CD14-positive monocyte (primary cell): ENCODE data around the gene CTBP2. TPM values are rescaled to one million over a fixed set of nuclear protein-coding genes. Genes with fewer than 3 reads are reported as not detected.

Experiments
- DNase-seq, 3 donors: peaks; one replicate each; pipeline ENCODE4 v3.0.0-alpha.2; 2011 to 2022
- H2AFZ ChIP-seq: 2 replicates; pipeline ENCODE4 v1.6.0; 2012; ENCODE audit warnings: mild to moderate bottlenecking, low read depth, low read length, inconsistent platforms; ENCODE audit not compliant: insufficient read depth, poor library complexity, severe bottlenecking
- H3K27ac ChIP-seq, 2 donors: 1 replicate in 1 of 2; 2 replicates in 1 of 2; pipeline ENCODE4 v1.5.1; 2012 to 2013; ENCODE audit warnings: low read length in 2 of 2, control low read depth in 1 of 2, inconsistent platforms in 1 of 2, low read depth in 1 of 2, mild to moderate bottlenecking in 1 of 2
- H3K27me3 ChIP-seq, 2 donors: one replicate each; pipeline versions ENCODE4 v1.6.0 to v1.6.1; 2011 to 2013; ENCODE audit warnings: low read length in 2 of 2; ENCODE audit not compliant: control insufficient read depth in 2 of 2, insufficient read depth in 2 of 2
- H3K36me3 ChIP-seq, 2 donors: replicated peaks in 1 of 2; 1 replicate in 1 of 2; 2 replicates in 1 of 2; pipeline versions ENCODE4 v1.5.1 to v1.6.1; 2012 to 2013; ENCODE audit warnings: low read length in 2 of 2, control low read depth in 1 of 2, inconsistent platforms in 1 of 2, mild to moderate bottlenecking in 1 of 2; ENCODE audit not compliant: insufficient read depth in 2 of 2, control insufficient read depth in 1 of 2
- H3K4me1 ChIP-seq, 2 donors: 1 replicate in 1 of 2; 2 replicates in 1 of 2; pipeline versions ENCODE4 v1.5.1 to v1.6.1; 2012 to 2013; ENCODE audit warnings: low read length in 2 of 2, control low read depth in 1 of 2, inconsistent platforms in 1 of 2, mild to moderate bottlenecking in 1 of 2, moderate library complexity in 1 of 2; ENCODE audit not compliant: insufficient read depth in 2 of 2, control insufficient read depth in 1 of 2
- H3K4me2 ChIP-seq: replicated peaks from 2 replicates; pipeline ENCODE3; 2012; ENCODE audit warnings: low read length, moderate library complexity, mild to moderate bottlenecking; ENCODE audit not compliant: poor library complexity, severe bottlenecking; ENCODE audit errors: extremely low read depth
- H3K4me3 ChIP-seq, 3 experiments: fragments of 200-600 bp in 1 of 3; sonication (generic) in 1 of 3; replicated peaks in 1 of 3; 1 replicate in 2 of 3; 2 replicates in 1 of 3; pipeline ENCODE4 v1.5.1; 2011 to 2013; ENCODE audit warnings: low read length in 3 of 3, mild to moderate bottlenecking in 3 of 3, control low read depth in 2 of 3, low read depth in 2 of 3, inconsistent platforms in 1 of 3, moderate library complexity in 1 of 3
- H3K79me2 ChIP-seq: 2 replicates; pipeline ENCODE4 v1.6.0; 2012; ENCODE audit warnings: mild to moderate bottlenecking, control low read depth, inconsistent platforms, low read length, moderate library complexity; ENCODE audit not compliant: insufficient read depth
- H3K9ac ChIP-seq: 2 replicates; pipeline ENCODE4 v1.6.0; 2017; ENCODE audit warnings: low read length, mild to moderate bottlenecking; ENCODE audit not compliant: insufficient read depth, poor library complexity, severe bottlenecking
- H3K9me3 ChIP-seq, 2 donors: replicated peaks in 1 of 2; 1 replicate in 1 of 2; 2 replicates in 1 of 2; pipeline versions ENCODE4 v1.5.1 to v1.6.1; 2012 to 2013; ENCODE audit warnings: low read length in 2 of 2, control low read depth in 1 of 2; ENCODE audit not compliant: control insufficient read depth in 1 of 2, insufficient read depth in 1 of 2
- H4K20me1 ChIP-seq: 2 replicates; pipeline ENCODE4 v1.6.0; 2012; ENCODE audit warnings: mild to moderate bottlenecking, low read length, control low read depth, moderate library complexity; ENCODE audit not compliant: insufficient read depth
- H3K27ac Mint-ChIP-seq, 7 donors: one replicate each; pipeline ENCODE4 v1.8.0; 2020; ENCODE audit warnings: mild to moderate bottlenecking in 7 of 7, mixed read lengths in 7 of 7, moderate library complexity in 6 of 7, inconsistent platforms in 2 of 7
- H3K27me3 Mint-ChIP-seq, 3 donors: one replicate each; pipeline ENCODE4 v1.8.0; 2021 to 2022; ENCODE audit warnings: low read depth in 3 of 3, mild to moderate bottlenecking in 3 of 3, mixed read lengths in 3 of 3, moderate library complexity in 3 of 3, inconsistent platforms in 1 of 3
- H3K36me3 Mint-ChIP-seq, 2 donors: one replicate each; pipeline ENCODE4 v1.8.0; 2020; ENCODE audit warnings: mixed read lengths in 2 of 2, inconsistent platforms in 1 of 2, mild to moderate bottlenecking in 1 of 2
- H3K4me1 Mint-ChIP-seq: one replicate; pipeline ENCODE4 v1.8.0; 2020; ENCODE audit warnings: mild to moderate bottlenecking, mixed read lengths
- H3K4me3 Mint-ChIP-seq, 2 donors: one replicate each; pipeline ENCODE4 v1.8.0; 2020; ENCODE audit warnings: mild to moderate bottlenecking in 2 of 2, mixed read lengths in 2 of 2, moderate library complexity in 1 of 2
- H3K9me3 Mint-ChIP-seq, 7 donors: one replicate each; pipeline ENCODE4 v1.8.0; 2020 to 2022; ENCODE audit warnings: mixed read lengths in 7 of 7, mild to moderate bottlenecking in 6 of 7, moderate library complexity in 6 of 7, inconsistent platforms in 2 of 7
- CTCF ChIP-seq: fragments of 200-600 bp; IDR thresholded peaks from one replicate; pipeline ENCODE4 v1.8.0; 2022; ENCODE audit warnings: antibody characterized with exemption, mild to moderate bottlenecking
- WGBS: methylation state at CpG from one replicate; pipeline ENCODE4 v1.1.5; 2013; ENCODE audit warnings: missing lambda C conversion rate; ENCODE audit not compliant: insufficient coverage; 5-methylcytosine and 5-hydroxymethylcytosine counted together
- intact Hi-C, 2 donors: fragments of 100-400 bp; cut with micrococcal nuclease; formaldehyde crosslinking; loops; one replicate each; pipeline versions ENCODE4 v1.15.0 to v1.15.1; 2023
- polyA plus RNA-seq, 3 donors: library from polyadenylated mRNA; depleted of rRNA in 1 of 3; unstranded in 2 of 3; stranded (reverse) in 1 of 3; fragments of 300-500 nt in 2 of 3; fragments of >200 nt in 1 of 3; fragmentation: Illumina TruSeq in 2 of 3; gene quantifications; 1 replicate in 2 of 3; 2 replicates in 1 of 3; pipeline ENCODE4 v1.2.3, GENCODE V29; 2012 to 2021

CTBP2 gene
- polyA plus RNA-seq, 3 donors: 40.9 to 87.1 (median 41.1) TPM

GRCh38 chr10:125081931-125082330, 78.4 kb downstream of the CTBP2 start:
- Mint-ChIP-seq H3K27ac (peak overlapping the region in 1 of 7 donors; percentile 16), H3K27me3 (no peaks in the 10 kb centered on the region), H3K36me3 (peaks cover 45 to 80% of the 10 kb centered on the region in 2 donors), H3K4me3 (no peak overlapping the region), H3K9me3 (no peaks in the 10 kb centered on the region), H3K4me1 (peaks cover 2% of the 10 kb centered on the region)
- Histone ChIP-seq H3K27me3 (no peaks in the 10 kb centered on the region), H3K4me3 (no peak overlapping the region), H3K79me2 (peaks cover 98% of the 10 kb centered on the region), H3K36me3 (peaks cover 18 to 77% of the 10 kb centered on the region in 2 donors), H3K9ac (no peak overlapping the region), H3K4me1 (no peaks in the 10 kb centered on the region), H4K20me1 (peaks cover 100% of the 10 kb centered on the region), H2AFZ (no peak overlapping the region), H3K4me2 (no peak overlapping the region), H3K27ac (no peak overlapping the region), H3K9me3 (no peaks in the 10 kb centered on the region)
- TF ChIP-seq CTCF: no peak
- no peak for DNase-seq
- 99% methylated on average over 10 of the region's 10 CpGs for WGBS
- intact Hi-C loops: no loop called here

GRCh38 chr10:125080984-125081383, 79.4 kb downstream of the CTBP2 start:
- Histone ChIP-seq H2AFZ (no peak overlapping the region), H3K79me2 (peaks cover 100% of the 10 kb centered on the region), H3K4me1 (no peaks in the 10 kb centered on the region), H4K20me1 (peaks cover 100% of the 10 kb centered on the region), H3K36me3 (peaks cover 15 to 78% of the 10 kb centered on the region in 2 donors), H3K9me3 (no peaks in the 10 kb centered on the region), H3K9ac (no peak overlapping the region), H3K27me3 (no peaks in the 10 kb centered on the region), H3K4me2 (no peak overlapping the region), H3K27ac (no peak overlapping the region), H3K4me3 (no peak overlapping the region)
- H3K4me3 Mint-ChIP-seq: peak overlapping the region in 1 of 2 donors; percentile 11
- intact Hi-C loops: no loop called here
- peaks cover 2% of the 10 kb centered on the region for H3K4me1 Mint-ChIP-seq
- H3K27me3 Mint-ChIP-seq: no peaks in the 10 kb centered on the region
- peaks cover 50 to 82% of the 10 kb centered on the region in 2 donors for H3K36me3 Mint-ChIP-seq
- DNase-seq: no peak
- 87% methylated on average over 4 of the region's 7 CpGs for WGBS
- H3K9me3 Mint-ChIP-seq: no peaks in the 10 kb centered on the region
- TF ChIP-seq CTCF: no peak
- H3K27ac Mint-ChIP-seq: peak overlapping the region in 4 of 7 donors; percentile 16 to 70 (median 36)
